ENCODE measurements around the gene CXCL10. TPM values are rescaled to one million over a fixed set of nuclear protein-coding genes. Genes with fewer than 3 reads are reported as not detected.

CXCL10 gene
- total RNA-seq, 4 donors from 2014 or later: 1.7 to 2.1 TPM; not detected in 2

- Histone ChIP-seq H3K4me3 (no peak overlapping the region), H3K27ac (no peak overlapping the region), H3K4me1 (no peaks in the 10 kb centered on the region), H3K27me3 (no peaks in the 10 kb centered on the region), H3K9me3 (no peaks in the 10 kb centered on the region), H3K36me3 (peaks cover 7 to 67% of the 10 kb centered on the region in 2 donors)
- 86 to 94% methylated on average over 3 to 4 of the region's 4 CpGs for WGBS, 2 donors (ENCODE audit: low coverage in 1 of 2)
- TF ChIP-seq POLR2A (IDR thresholded peaks at IDR 0.05) (no peak), EP300 (IDR thresholded peaks at IDR 0.05) (no peak)
- no peak for ATAC-seq
Measured at GRCh38 chr4:75980576-75980975, 42.7 kb downstream of the CXCL10 start.

- Histone ChIP-seq H3K4me3 (no peak overlapping the region), H3K4me1 (no peaks in the 10 kb centered on the region), H3K9me3 (no peaks in the 10 kb centered on the region), H3K27me3 (no peaks in the 10 kb centered on the region), H3K27ac (no peak overlapping the region), H3K36me3 (peaks cover 9 to 97% of the 10 kb centered on the region in 2 donors)
- no peak for TF ChIP-seq EP300 (IDR thresholded peaks at IDR 0.05)
- TF ChIP-seq POLR2AphosphoS5 (IDR thresholded peaks at IDR 0.05): no peak
- TF ChIP-seq CTCF (IDR thresholded peaks at IDR 0.05): no peak
- no peak for TF ChIP-seq POLR2A (IDR thresholded peaks at IDR 0.05)
- 87 to 91% methylated on average over 2 of the region's 2 CpGs for WGBS, 2 donors (ENCODE audit: low coverage in 1 of 2)
- no peak for ATAC-seq
Measured at GRCh38 chr4:75976177-75976576, 47.1 kb downstream of the CXCL10 start.

- Histone ChIP-seq H3K4me1 (no peaks in the 10 kb centered on the region), H3K36me3 (peaks cover 4 to 99% of the 10 kb centered on the region in 2 donors), H3K4me3 (no peak overlapping the region), H3K27me3 (no peaks in the 10 kb centered on the region), H3K27ac (no peak overlapping the region), H3K9me3 (no peaks in the 10 kb centered on the region)
- ATAC-seq: no peak
- TF ChIP-seq EP300 (IDR thresholded peaks at IDR 0.05) (no peak), CTCF (IDR thresholded peaks at IDR 0.05) (no peak), POLR2A (IDR thresholded peaks at IDR 0.05) (no peak), POLR2AphosphoS5 (IDR thresholded peaks at IDR 0.05) (no peak)
Measured at GRCh38 chr4:75973766-75974165, 49.5 kb downstream of the CXCL10 start.

Other genes starting within 250 kb of the CXCL10 start
- not detected for gene PPEF2, start 121.0 kb downstream of the CXCL10 start, total RNA-seq
- gene NAAA, start 82.5 kb downstream of the CXCL10 start, total RNA-seq: 10 to 100 TPM; 33.5 to 90.5 (median 35.4) TPM
- 10 to 100 TPM; 35.0 to 42.5 (median 35.7) TPM for gene SDAD1, start 32.6 kb downstream of the CXCL10 start, total RNA-seq
- gene CXCL9, start 16.0 kb downstream of the CXCL10 start, total RNA-seq: under 1 TPM in 2 of 4 donors, not detected in 2; 0.13 to 0.31 TPM
- gene CXCL11, start 12.6 kb upstream of the CXCL10 start, total RNA-seq: under 1 TPM in 1 of 4 donors, not detected in 3; 0.59 TPM
- 10 to 100 TPM in 2 of 4 donors, 1 to 10 TPM in 2; 2.3 to 22.6 (median 7.8) TPM for gene ART3, start 51.2 kb upstream of the CXCL10 start, total RNA-seq
- gene NUP54, start 124.9 kb upstream of the CXCL10 start, total RNA-seq: 10 to 100 TPM; 32.2 to 58.0 (median 40.8) TPM
- gene SCARB2, start 190.3 kb upstream of the CXCL10 start, total RNA-seq: 100 to 1,000 TPM; 121 to 169 (median 130) TPM
- 1 to 10 TPM; 1.1 to 6.2 (median 4.0) TPM for gene FAM47E, start 228.2 kb upstream of the CXCL10 start, total RNA-seq